Measurements from ENCODE around the gene PARS2. TPM values are rescaled to one million over a fixed set of nuclear protein-coding genes. Genes with fewer than 3 reads are reported as not detected.

Gene PARS2
- total RNA-seq, 1 experiment from 2014 or later, result 3.5 TPM

- Histone ChIP-seq H3F3A (ENCODE audit: low read length, unreplicated experiment) (no peaks in the 10 kb centered on the region), H3K4me2 (ENCODE audit: low read length) (no peak overlapping the region), H3K27me3 (ENCODE audit: low read length) (no peaks in the 10 kb centered on the region), H4K20me1 (ENCODE audit: low read length) (no peaks in the 10 kb centered on the region), H2AFZ (ENCODE audit: low read length) (no peak overlapping the region), H3K9ac (ENCODE audit: low read length) (no peak overlapping the region), H3K79me2 (ENCODE audit: low read length) (peaks cover 8% of the 10 kb centered on the region), H3K27ac (ENCODE audit: low read length) (no peak overlapping the region), H3K9me3 (ENCODE audit: low read length) (no peaks in the 10 kb centered on the region), H3K9me2 (replicated peaks; ENCODE audit: low read length) (no peaks in the 10 kb centered on the region), H3K4me1 (ENCODE audit: insufficient read depth, low read length) (peaks cover 5% of the 10 kb centered on the region), H3K4me3 (ENCODE audit: low read length) (no peak overlapping the region), H3K36me3 (ENCODE audit: low read depth, low read length) (no peaks in the 10 kb centered on the region)
- ATAC-seq (no peak), DNase-seq (no peak)
- ChIA-PET CTCF (no interaction called here), POLR2A (ENCODE audit: unreplicated experiment) (no interaction called here)
- BruUV-seq (replicated peaks), result no TSS peak
- TF ChIP-seq CTCF (conservative IDR thresholded peaks at IDR 0.05; ENCODE audit: low read depth, low read length), result no peak
- intact Hi-C loops (cut with micrococcal nuclease), result no loop called here
Observed at GRCh38 chr1:54711536-54711935, 52.8 kb downstream of the PARS2 start.

- H3K4me3 ChIP-seq (ENCODE audit: low read length), result no peak overlapping the region
- H3K9me2 ChIP-seq (replicated peaks; ENCODE audit: low read length), result no peaks in the 10 kb centered on the region
- no peak overlapping the region for H3K9ac ChIP-seq (ENCODE audit: low read length)
- no peaks in the 10 kb centered on the region for H3K9me3 ChIP-seq (ENCODE audit: low read length)
- H3F3A ChIP-seq (ENCODE audit: low read length, unreplicated experiment), result no peaks in the 10 kb centered on the region
- intact Hi-C loops (cut with micrococcal nuclease), result no loop called here
- POLR2A ChIA-PET (ENCODE audit: unreplicated experiment), result no interaction called here
- no peaks in the 10 kb centered on the region for H3K27me3 ChIP-seq (ENCODE audit: low read length)
- H3K36me3 ChIP-seq (ENCODE audit: low read depth, low read length), result no peaks in the 10 kb centered on the region
- peaks cover 1% of the 10 kb centered on the region for H3K79me2 ChIP-seq (ENCODE audit: low read length)
- no peak overlapping the region for H3K27ac ChIP-seq (ENCODE audit: low read length)
- no peak for DNase-seq
- CTCF ChIA-PET, result no interaction called here
- no peak for TF ChIP-seq EZH2phosphoT487 (IDR thresholded peaks at IDR 0.05; ENCODE audit: borderline replicate concordance, low read length)
- no peak for TF ChIP-seq EZH2 (IDR thresholded peaks at IDR 0.05; ENCODE audit: low read length, unreplicated experiment)
- TF ChIP-seq CTCF (conservative IDR thresholded peaks at IDR 0.05; ENCODE audit: low read depth, low read length), result no peak
- peaks cover 5% of the 10 kb centered on the region for H3K4me1 ChIP-seq (ENCODE audit: insufficient read depth, low read length)
- ATAC-seq, result no peak
- H3K4me2 ChIP-seq (ENCODE audit: low read length), result no peak overlapping the region
- H2AFZ ChIP-seq (ENCODE audit: low read length), result no peak overlapping the region
- BruUV-seq (replicated peaks), result no TSS peak
- H4K20me1 ChIP-seq (ENCODE audit: low read length), result no peaks in the 10 kb centered on the region
Observed at GRCh38 chr1:54710841-54711240, 53.5 kb downstream of the PARS2 start.

GRCh38 chr1:54710434-54710833 is 53.9 kb downstream of the PARS2 start:
- BruUV-seq (replicated peaks), result no TSS peak
- intact Hi-C loops (cut with micrococcal nuclease), result no loop called here
- TF ChIP-seq EZH2phosphoT487 (IDR thresholded peaks at IDR 0.05; ENCODE audit: borderline replicate concordance, low read length), result no peak
- Histone ChIP-seq H3K27me3 (ENCODE audit: low read length) (no peaks in the 10 kb centered on the region), H3K4me1 (ENCODE audit: insufficient read depth, low read length) (peaks cover 4% of the 10 kb centered on the region), H3K9me3 (ENCODE audit: low read length) (no peaks in the 10 kb centered on the region), H3K27ac (ENCODE audit: low read length) (no peak overlapping the region), H3K79me2 (ENCODE audit: low read length) (no peaks in the 10 kb centered on the region), H3K36me3 (ENCODE audit: low read depth, low read length) (no peaks in the 10 kb centered on the region), H3K9me2 (replicated peaks; ENCODE audit: low read length) (no peaks in the 10 kb centered on the region), H2AFZ (ENCODE audit: low read length) (no peak overlapping the region), H3K4me3 (ENCODE audit: low read length) (no peak overlapping the region), H3K9ac (ENCODE audit: low read length) (no peak overlapping the region), H4K20me1 (ENCODE audit: low read length) (no peaks in the 10 kb centered on the region), H3K4me2 (ENCODE audit: low read length) (no peak overlapping the region), H3F3A (ENCODE audit: low read length, unreplicated experiment) (no peaks in the 10 kb centered on the region)
- ChIA-PET POLR2A (ENCODE audit: unreplicated experiment) (no interaction called here), CTCF (no interaction called here)
- ATAC-seq (no peak), DNase-seq (no peak)

All from PC-3 (cell line).